HG03159 (cell line): Measurements from ENCODE around the gene CPEB1.

Experiments
- ATAC-seq: cut with Tn5 transposase; IDR thresholded peaks from one replicate; pipeline ENCODE4 v1.9.1; 2021; ENCODE audit warnings: mild to moderate bottlenecking, moderate library complexity; ENCODE audit not compliant: unreplicated experiment

CPEB1 gene

DNA sequence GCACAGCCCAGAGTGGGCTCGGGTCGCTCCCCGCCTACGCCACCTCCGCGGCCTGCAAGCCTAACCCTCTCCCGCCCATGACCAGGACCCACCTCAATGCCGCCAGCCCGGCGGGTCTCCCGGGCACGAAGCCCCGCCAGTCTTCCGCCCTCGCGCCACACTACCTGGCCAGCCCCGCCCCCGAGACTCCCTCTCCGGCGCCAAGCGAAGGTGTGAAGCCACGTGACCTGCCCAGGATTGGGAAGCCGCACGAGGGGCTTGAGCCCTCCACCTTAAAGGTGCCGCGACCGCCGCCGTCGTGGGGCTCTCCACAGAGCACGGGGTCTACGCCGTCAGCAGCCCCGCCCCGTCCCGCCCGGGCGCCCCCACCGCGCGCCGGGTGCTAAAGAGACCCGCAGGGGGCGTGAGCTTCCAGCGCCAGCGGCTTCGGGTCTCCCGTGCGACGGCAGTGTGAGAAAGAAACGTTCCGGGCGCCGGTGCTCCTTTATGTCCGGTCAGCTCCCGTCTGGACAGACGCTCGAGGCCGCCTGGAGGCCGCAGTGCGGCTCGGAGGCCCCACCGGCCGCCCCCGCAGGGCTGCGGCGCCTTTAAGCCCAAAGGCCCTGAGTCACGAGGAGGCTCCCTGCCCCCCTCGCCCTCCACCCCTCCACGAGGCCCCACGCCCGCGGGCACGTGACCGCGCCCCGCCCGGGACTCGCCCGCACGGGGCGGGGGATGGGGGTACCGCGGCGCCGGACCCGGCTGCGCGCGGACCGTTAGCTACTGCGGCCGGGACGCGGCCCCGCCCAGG, at the start of gene CPEB1:
CPEB1 (minus strand) TSS at position 319 of the 790 bp plus-strand sequence. CDS start 18,904 bp downstream, outside the sequence.
- no peak for ATAC-seq

DNA sequence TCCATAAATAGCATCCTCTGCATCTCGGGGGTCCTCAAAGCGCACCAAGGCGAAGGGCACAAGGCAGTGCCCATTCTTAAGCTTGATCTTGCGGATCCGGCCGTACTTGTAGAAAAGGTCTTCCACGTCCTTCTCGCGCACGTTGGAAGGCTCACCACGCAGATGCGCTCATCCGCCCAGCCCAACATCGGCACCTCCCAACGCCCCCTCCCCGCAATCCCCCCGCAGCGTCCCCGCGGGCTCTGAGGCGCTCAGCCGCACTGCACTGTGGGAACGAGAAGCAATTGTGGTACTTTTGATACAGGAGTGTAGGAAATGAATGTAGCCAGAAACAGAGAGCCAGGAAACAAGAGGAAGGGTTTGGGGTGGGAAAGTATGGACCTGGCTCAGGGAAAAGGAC, 45.0 kb upstream of the CPEB1 start:
- no peak for ATAC-seq

- ATAC-seq: no peak
Observed at GRCh38 chr15:82689147-82689546, 42.0 kb upstream of the CPEB1 start.

- no peak for ATAC-seq
Observed at GRCh38 chr15:82688691-82689090, 41.5 kb upstream of the CPEB1 start.

DNA sequence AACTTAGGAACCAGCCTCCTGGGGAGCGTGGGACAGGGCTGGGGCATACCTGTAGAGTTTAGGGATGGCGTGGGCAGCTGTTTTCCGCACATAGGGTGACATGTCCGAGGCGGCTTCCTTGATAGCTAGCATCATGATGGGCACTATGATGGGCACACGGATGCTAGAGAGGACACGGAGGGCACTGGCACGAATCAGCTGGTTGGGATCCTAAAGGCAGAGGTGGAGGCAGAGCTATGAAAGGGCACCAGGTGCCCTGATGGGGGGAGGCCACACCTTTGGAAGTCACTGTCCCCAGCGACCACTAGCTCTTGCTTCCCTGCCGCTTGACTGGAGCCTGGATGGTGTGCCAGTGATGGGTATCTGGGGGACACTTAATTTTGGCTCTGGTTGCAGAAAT, 34.2 kb upstream of the CPEB1 start:
- no peak for ATAC-seq

GRCh38 chr15:82680200-82681102, 33.3 kb upstream of the CPEB1 start:
- ATAC-seq: peak; percentile 88

GRCh38 chr15:82679626-82680199, 32.5 kb upstream of the CPEB1 start:
- ATAC-seq: no peak

DNA sequence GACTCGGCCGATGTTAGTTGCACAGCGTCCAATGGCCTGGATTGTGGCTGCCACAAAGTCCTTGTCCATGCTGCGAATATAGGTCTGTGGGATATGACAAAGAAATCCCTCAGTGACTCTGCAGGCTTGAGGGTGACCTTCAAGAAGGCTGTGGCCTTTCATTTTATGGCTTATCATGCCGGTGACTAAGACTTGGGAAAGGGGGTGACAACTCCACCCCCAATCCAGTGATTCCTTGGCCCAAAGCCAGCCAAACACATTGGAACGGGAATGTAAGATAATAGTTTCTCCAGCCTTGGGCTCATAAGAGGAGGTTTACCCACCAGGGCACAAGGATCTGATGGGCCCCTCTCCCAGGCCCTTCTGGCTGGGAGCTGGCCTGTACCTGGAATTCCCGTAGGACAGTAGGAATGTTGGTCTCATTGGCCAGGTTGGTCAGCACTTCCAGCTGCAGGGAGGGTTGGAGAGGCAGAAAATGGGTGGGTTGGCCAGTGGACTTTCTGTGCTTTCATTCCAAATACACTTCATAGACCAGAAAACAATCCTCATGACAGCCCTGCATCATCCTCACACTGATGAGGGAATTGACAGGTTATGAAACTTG, 30.7 kb upstream of the CPEB1 start:
- ATAC-seq: no peak

DNA sequence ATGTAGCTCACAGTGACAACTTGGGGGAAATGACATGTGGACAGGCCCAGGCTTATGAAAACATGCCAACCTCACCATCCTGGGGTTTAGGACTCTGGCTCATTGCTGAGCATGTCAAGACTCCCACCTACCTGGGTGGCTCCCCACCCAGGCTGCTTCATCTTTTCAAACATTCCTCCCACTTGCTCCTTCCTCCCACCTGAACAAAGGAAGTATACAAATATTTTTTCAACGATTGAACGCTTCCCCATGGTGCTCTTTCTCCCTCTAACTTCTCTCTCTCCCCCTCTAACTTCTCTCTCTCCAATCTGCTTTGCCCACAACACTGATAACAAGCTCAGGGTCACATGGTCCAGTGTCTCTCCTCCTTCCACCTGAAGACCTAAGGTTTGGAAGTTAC, 27.7 kb upstream of the CPEB1 start:
- no peak for ATAC-seq

DNA sequence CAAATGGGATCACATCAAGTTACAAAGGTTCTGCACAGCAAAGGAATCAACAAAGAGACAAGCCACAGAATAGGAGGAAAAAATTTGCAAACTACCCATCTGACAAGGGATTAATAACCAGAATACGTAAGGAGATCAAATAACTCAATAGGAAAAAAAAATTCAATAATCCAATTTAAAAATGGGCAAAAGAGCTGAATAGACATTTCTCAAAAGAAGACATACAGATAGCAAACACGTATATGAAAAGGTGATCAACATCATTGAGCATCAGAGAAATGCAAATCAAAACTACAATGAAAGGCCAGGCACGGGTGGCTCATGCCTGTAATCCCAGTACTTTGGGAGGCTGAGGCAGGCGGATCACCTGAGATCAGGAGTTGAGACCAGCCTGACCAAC, 23.5 kb upstream of the CPEB1 start:
- no peak for ATAC-seq

- ATAC-seq: no peak
Observed at GRCh38 chr15:82666606-82667005, 19.4 kb upstream of the CPEB1 start.

DNA sequence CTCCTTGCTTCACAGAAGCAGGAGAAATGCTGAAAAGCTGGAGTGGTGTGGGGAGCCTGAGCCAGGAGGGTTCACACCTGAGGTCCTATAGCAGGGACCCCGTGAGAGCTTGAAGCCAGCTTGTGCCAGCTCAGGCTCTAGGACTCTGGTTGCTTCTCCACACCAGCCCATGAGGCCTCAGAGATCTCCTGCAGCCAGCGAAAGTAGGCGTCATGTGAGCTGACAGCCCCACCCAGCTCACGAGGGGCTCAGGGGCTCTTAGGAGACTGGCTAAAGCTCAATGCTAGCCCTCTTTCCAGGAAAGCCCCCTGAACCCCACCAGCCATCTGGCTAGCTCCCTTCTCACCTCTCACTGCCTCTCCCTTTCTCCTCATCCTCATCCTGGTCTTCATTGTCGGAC, 16.9 kb upstream of the CPEB1 start:
- no peak for ATAC-seq

DNA sequence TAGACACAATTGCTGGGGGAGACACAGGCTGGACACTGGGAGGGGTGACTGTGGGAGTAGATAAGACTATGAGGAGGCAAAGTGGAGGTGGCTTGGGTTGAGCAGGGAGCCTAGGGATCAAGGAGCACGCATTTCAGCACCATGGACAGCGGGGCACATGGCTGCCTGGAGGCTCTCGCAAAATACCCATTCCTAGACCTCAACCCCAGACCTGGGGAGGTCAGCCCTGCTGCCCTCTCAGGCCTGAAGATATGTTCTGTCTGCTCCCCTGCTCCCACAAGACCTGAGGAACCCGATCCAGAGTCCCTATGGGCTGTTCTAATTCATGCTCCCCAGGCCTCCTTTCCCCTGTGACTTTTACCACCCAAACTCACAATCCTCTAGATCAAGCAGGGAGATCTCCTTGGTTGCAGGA, 16.0 kb upstream of the CPEB1 start:
- no peak for ATAC-seq

DNA sequence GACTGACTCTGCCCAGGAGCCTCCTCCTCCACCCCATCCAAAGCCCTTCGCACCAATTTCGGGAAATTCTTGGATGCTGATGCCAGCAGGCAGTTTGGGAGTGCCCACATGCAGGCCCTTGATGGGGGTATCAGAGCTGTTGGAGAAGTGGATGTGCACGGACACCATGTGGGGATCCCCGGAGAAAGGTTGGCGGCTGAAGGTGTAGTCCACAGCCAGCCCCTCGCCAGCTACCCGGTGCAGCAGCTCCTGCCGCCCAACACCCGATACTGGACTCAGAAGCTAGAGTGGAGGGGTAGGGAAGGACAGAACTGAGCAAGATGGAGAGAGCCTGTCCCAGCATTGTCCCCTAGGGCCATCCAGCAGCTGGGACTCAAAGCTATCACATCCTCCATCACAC, 15.5 kb upstream of the CPEB1 start:
- no peak for ATAC-seq

DNA sequence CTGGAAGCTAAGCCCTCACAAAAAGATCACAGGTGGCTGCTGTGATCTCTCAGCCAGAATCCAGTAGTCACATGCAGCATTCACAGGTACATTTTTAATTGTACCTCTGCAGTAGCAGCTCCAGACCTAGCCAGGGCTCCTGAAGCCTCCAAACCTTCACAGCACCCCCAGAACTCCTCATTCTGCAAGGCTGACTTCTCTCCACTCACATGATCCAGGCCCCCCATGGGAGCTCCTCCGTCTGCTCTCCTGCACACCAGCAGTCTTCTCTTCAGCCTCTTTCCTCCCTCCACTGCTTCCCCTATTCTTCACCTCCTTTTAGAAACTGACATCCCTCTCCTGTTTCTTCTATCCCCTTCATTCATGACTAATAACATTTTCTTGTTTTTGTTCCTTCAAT, 13.2 kb upstream of the CPEB1 start:
- no peak for ATAC-seq

- no peak for ATAC-seq
Observed at GRCh38 chr15:82656641-82657266, 9.6 kb upstream of the CPEB1 start.

GRCh38 chr15:82655606-82656005, 8.4 kb upstream of the CPEB1 start:
- no peak for ATAC-seq

- no peak for ATAC-seq
Observed at GRCh38 chr15:82653483-82654168, 6.5 kb upstream of the CPEB1 start.

- no peak for ATAC-seq
Observed at GRCh38 chr15:82651708-82652107, 4.5 kb upstream of the CPEB1 start.

DNA sequence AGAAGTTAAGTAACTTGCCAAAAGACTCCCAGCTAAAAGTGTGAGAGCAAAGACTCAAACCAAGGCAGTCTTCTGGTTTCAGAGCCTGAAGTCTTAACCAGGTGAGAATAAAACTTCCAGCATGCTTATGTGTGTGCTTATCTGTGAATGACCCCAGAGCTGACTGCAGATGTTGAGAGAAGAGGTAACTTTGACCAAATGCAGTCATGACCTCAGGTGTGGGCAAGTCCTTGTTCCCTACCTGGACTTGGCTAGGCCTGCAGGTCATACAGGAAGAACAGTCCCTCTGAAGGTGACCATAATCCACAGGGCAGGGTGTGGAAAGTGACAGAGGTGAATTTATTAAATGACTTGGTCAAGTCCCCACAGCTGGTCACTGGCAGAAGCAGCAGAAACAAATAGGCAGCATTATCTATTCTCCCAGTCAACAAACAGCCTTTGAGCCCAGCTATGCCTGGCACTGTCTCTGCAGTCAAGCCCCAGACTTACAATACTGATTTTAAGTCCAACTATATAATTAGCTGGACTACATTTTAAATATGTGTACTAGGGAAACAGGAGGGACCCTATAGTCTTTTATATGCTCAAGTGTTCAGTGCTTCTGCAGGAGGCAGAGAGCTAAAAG, 3.0 kb upstream of the CPEB1 start:
- ATAC-seq: no peak
